Nephron progenitor cell (in vitro differentiated cells): ENCODE data around the gene PACS2.
A peak's percentile ranks its signal among the peaks of the same experiment; 100 is the strongest.

Experiments
- DNase-seq: peaks from one replicate; pipeline ENCODE4 v3.0.0; 2021
- H3K27ac Mint-ChIP-seq: 2 replicates; pipeline ENCODE4 v1.8.0; 2021; ENCODE audit warnings: mild to moderate bottlenecking, moderate library complexity, mixed read lengths
- H3K27me3 Mint-ChIP-seq: 2 replicates; pipeline ENCODE4 v1.8.0; 2021; ENCODE audit warnings: mild to moderate bottlenecking, low read depth, mixed read lengths; ENCODE audit not compliant: poor library complexity
- H3K36me3 Mint-ChIP-seq: 2 replicates; pipeline ENCODE4 v1.8.0; 2021; ENCODE audit warnings: low read depth, mixed read lengths
- H3K4me1 Mint-ChIP-seq: 2 replicates; pipeline ENCODE4 v1.8.0; 2021; ENCODE audit warnings: mixed read lengths
- H3K4me3 Mint-ChIP-seq: 2 replicates; pipeline ENCODE4 v1.8.0; 2021; ENCODE audit warnings: mild to moderate bottlenecking, moderate library complexity, mixed read lengths
- H3K9me3 Mint-ChIP-seq: 2 replicates; pipeline ENCODE4 v1.8.0; 2021; ENCODE audit warnings: mild to moderate bottlenecking, moderate library complexity, mixed read lengths
- CTCF ChIP-seq: fragments of 200-600 bp; sonication (generic); IDR thresholded peaks from 2 replicates; pipeline ENCODE4 v1.5.0; 2021; ENCODE audit warnings: antibody characterized with exemption

The PACS2 gene

GRCh38 chr14:105336477-105337287 is 22.1 kb downstream of the PACS2 start:
- peaks cover 5% of the 10 kb centered on the region for H3K9me3 Mint-ChIP-seq
- no peak overlapping the region for H3K27ac Mint-ChIP-seq
- DNase-seq = peak; percentile 1
- no peak overlapping the region for H3K4me3 Mint-ChIP-seq
- peaks cover 30% of the 10 kb centered on the region for H3K4me1 Mint-ChIP-seq
- TF ChIP-seq CTCF = no peak
- H3K36me3 Mint-ChIP-seq = peaks cover 11% of the 10 kb centered on the region
- peaks cover 6% of the 10 kb centered on the region for H3K27me3 Mint-ChIP-seq

GRCh38 chr14:105337433-105337832 is 22.9 kb downstream of the PACS2 start:
- Mint-ChIP-seq H3K36me3 (peaks cover 11% of the 10 kb centered on the region), H3K4me3 (no peak overlapping the region), H3K4me1 (peaks cover 29% of the 10 kb centered on the region)

GRCh38 chr14:105337966-105338741 is 23.6 kb downstream of the PACS2 start:
- peak; percentile 26 for DNase-seq
- Mint-ChIP-seq H3K27ac (no peak overlapping the region), H3K36me3 (peaks cover 11% of the 10 kb centered on the region)

More at GRCh38 chr14:105337433-105337832, 22.9 kb downstream of the PACS2 start:
- no peak for TF ChIP-seq CTCF
- no peak for DNase-seq
- H3K27me3 Mint-ChIP-seq = peaks cover 6% of the 10 kb centered on the region
- no peaks in the 10 kb centered on the region for H3K9me3 Mint-ChIP-seq
- H3K27ac Mint-ChIP-seq = no peak overlapping the region

GRCh38 chr14:105340821-105341733 is 26.5 kb downstream of the PACS2 start:
- Mint-ChIP-seq H3K27ac (peak overlapping the region; percentile 95), H3K9me3 (peaks cover 19% of the 10 kb centered on the region), H3K4me3 (no peak overlapping the region), H3K27me3 (peaks cover 15% of the 10 kb centered on the region), H3K36me3 (peaks cover 24% of the 10 kb centered on the region), H3K4me1 (peaks cover 42% of the 10 kb centered on the region)
- no peak for TF ChIP-seq CTCF
- DNase-seq = no peak

More at GRCh38 chr14:105337966-105338741, 23.6 kb downstream of the PACS2 start:
- Mint-ChIP-seq H3K9me3 (no peaks in the 10 kb centered on the region), H3K4me1 (peaks cover 33% of the 10 kb centered on the region), H3K27me3 (peaks cover 6% of the 10 kb centered on the region), H3K4me3 (no peak overlapping the region)
- no peak for TF ChIP-seq CTCF

- Mint-ChIP-seq H3K27ac (peak overlapping the region; percentile 20), H3K9me3 (peaks cover 19% of the 10 kb centered on the region), H3K36me3 (peaks cover 18% of the 10 kb centered on the region), H3K4me1 (peaks cover 43% of the 10 kb centered on the region), H3K27me3 (peaks cover 12% of the 10 kb centered on the region), H3K4me3 (no peak overlapping the region)
- DNase-seq = no peak
- no peak for TF ChIP-seq CTCF
These were observed 28.6 kb downstream of the PACS2 start for GRCh38 chr14:105343194-105343593.
